IMR-90 (cell line): ENCODE results near the gene MBOAT2. TPM values are rescaled to one million over a fixed set of nuclear protein-coding genes. Genes with fewer than 3 reads are reported as not detected.

Source experiments
- ATAC-seq: fragments of 200-7000 bp; cut with Tn5 transposase; 2 replicates; pipeline ENCODE4 v1.9.1; 2020; ENCODE audit warnings: low read depth, mild to moderate bottlenecking, moderate library complexity
- BruUV-seq: library from RNA; stranded (reverse); fragments of 400-500 nt; replicated peaks from 2 replicates; lab custom pipeline; 2021; lab: Mats Ljungman, UMichigan
- CTCF ChIA-PET: fragments of 300-600 bp; formaldehyde crosslinking; extraction: SDS; loops from one replicate; lab custom pipeline; 2021; ENCODE audit warnings: antibody characterized with exemption; lab: Yijun Ruan, JAX
- POLR2A ChIA-PET: fragments of 300-600 bp; sonication (Branson Sonifier 250); formaldehyde crosslinking; loops from one replicate; lab custom pipeline; 2022; ENCODE audit warnings: antibody characterized with exemption; ENCODE audit not compliant: unreplicated experiment; lab: Charles Lee
- DNase-seq: peaks from one replicate; pipeline ENCODE4 v3.0.0; 2013
- H2AFZ ChIP-seq: replicated peaks from 2 replicates; pipeline ENCODE3; 2013; ENCODE audit warnings: low read length, mild to moderate bottlenecking; ENCODE audit not compliant: poor library complexity
- H2AK5ac ChIP-seq: 2 replicates; pipeline ENCODE4 v1.6.1; 2013; ENCODE audit warnings: low read depth, low read length, inconsistent platforms
- H2AK9ac ChIP-seq: replicated peaks from 2 replicates; pipeline ENCODE3; 2013; ENCODE audit warnings: mild to moderate bottlenecking, low read depth, low read length, moderate library complexity; ENCODE audit not compliant: poor library complexity
- H2BK120ac ChIP-seq: 2 replicates; pipeline ENCODE4 v1.6.1; 2013; ENCODE audit warnings: low read depth, low read length, inconsistent platforms
- H2BK15ac ChIP-seq: 3 replicates; pipeline ENCODE4 v1.6.1; 2013; ENCODE audit warnings: low read depth, low read length, inconsistent platforms
- H2BK20ac ChIP-seq: 2 replicates; pipeline ENCODE4 v1.6.1; 2013; ENCODE audit warnings: low read depth, mild to moderate bottlenecking, inconsistent platforms, low read length, moderate library complexity
- H2BK5ac ChIP-seq: 2 replicates; pipeline ENCODE4 v1.6.1; 2013; ENCODE audit warnings: mild to moderate bottlenecking, low read depth, low read length, inconsistent platforms; ENCODE audit not compliant: poor library complexity, severe bottlenecking
- H3K14ac ChIP-seq: replicated peaks from 2 replicates; pipeline ENCODE4 v1.6.1; 2013; ENCODE audit warnings: low read depth, low read length, inconsistent platforms
- H3K18ac ChIP-seq: 2 replicates; pipeline ENCODE4 v1.6.1; 2013; ENCODE audit warnings: low read depth, low read length, control low read depth
- H3K23ac ChIP-seq: 2 replicates; pipeline ENCODE4 v1.6.1; 2013; ENCODE audit warnings: low read depth, low read length, inconsistent platforms
- H3K27ac ChIP-seq: 2 replicates; pipeline ENCODE4 v1.5.1; 2013; ENCODE audit warnings: mild to moderate bottlenecking, control low read depth, low read length; ENCODE audit not compliant: insufficient read depth
- H3K27me3 ChIP-seq: 2 replicates; pipeline ENCODE4 v1.6.1; 2013; ENCODE audit warnings: low read length; ENCODE audit not compliant: control insufficient read depth, insufficient read depth
- H3K36me3 ChIP-seq: 2 replicates; pipeline ENCODE4 v1.6.1; 2013; ENCODE audit warnings: low read length, mixed read lengths; ENCODE audit not compliant: control insufficient read depth, insufficient read depth
- H3K4ac ChIP-seq: 2 replicates; pipeline ENCODE4 v1.6.1; 2013; ENCODE audit warnings: low read depth, low read length, inconsistent platforms
- H3K4me1 ChIP-seq: 2 replicates; pipeline ENCODE4 v1.6.1; 2013; ENCODE audit warnings: low read length, mixed read lengths; ENCODE audit not compliant: control insufficient read depth, insufficient read depth
- H3K4me2 ChIP-seq: 2 replicates; pipeline ENCODE4 v1.6.1; 2013; ENCODE audit warnings: low read depth, mild to moderate bottlenecking, control low read depth, low read length, moderate library complexity
- H3K4me3 ChIP-seq: 2 replicates; pipeline ENCODE4 v1.5.1; 2013; ENCODE audit warnings: low read depth, mild to moderate bottlenecking, control low read depth, low read length, moderate library complexity; ENCODE audit not compliant: insufficient read depth
- H3K56ac ChIP-seq: 2 replicates; pipeline ENCODE4 v1.6.1; 2013; ENCODE audit warnings: low read length, inconsistent platforms; ENCODE audit not compliant: insufficient read depth; ENCODE audit errors: extremely low read depth
- H3K79me1 ChIP-seq, 2 experiments: 2 replicates each; pipeline ENCODE4 v1.6.1; 2013; ENCODE audit warnings: low read length in 2 of 2, inconsistent platforms in 1 of 2, low read depth in 1 of 2
- H3K9ac ChIP-seq: 2 replicates; pipeline ENCODE4 v1.6.1; 2013; ENCODE audit warnings: low read depth, low read length, control low read depth
- H3K9me1 ChIP-seq: 2 replicates; pipeline ENCODE4 v1.6.1; 2013; ENCODE audit warnings: low read length, inconsistent platforms; ENCODE audit not compliant: insufficient read depth
- H3K9me3 ChIP-seq: 2 replicates; pipeline ENCODE4 v1.6.1; 2013; ENCODE audit warnings: low read length; ENCODE audit not compliant: control insufficient read depth, insufficient read depth
- H4K20me1 ChIP-seq: 2 replicates; pipeline ENCODE4 v1.6.1; 2013; ENCODE audit warnings: low read length, inconsistent platforms; ENCODE audit not compliant: insufficient read depth
- H4K5ac ChIP-seq: 2 replicates; pipeline ENCODE4 v1.6.1; 2013; ENCODE audit warnings: mild to moderate bottlenecking, low read depth, low read length, control low read depth
- H4K8ac ChIP-seq, 2 experiments: 2 replicates each; pipeline ENCODE4 v1.6.1; 2013; ENCODE audit warnings: low read depth in 2 of 2, low read length in 2 of 2, control low read depth in 1 of 2, inconsistent platforms in 1 of 2
- H4K91ac ChIP-seq: 2 replicates; pipeline ENCODE4 v1.6.1; 2013; ENCODE audit warnings: low read depth, low read length, inconsistent platforms; ENCODE audit not compliant: insufficient read depth
- CEBPB ChIP-seq: IDR thresholded peaks from 2 replicates; pipeline ENCODE4 v1.6.1; 2012; ENCODE audit warnings: low read depth, low read length, improper control_type of control experiment
- CHD1 ChIP-seq: IDR thresholded peaks from 2 replicates; pipeline ENCODE4 v1.6.1; 2012; ENCODE audit warnings: low read depth, low read length, improper control_type of control experiment
- CTCF ChIP-seq: conservative IDR thresholded peaks from 2 replicates; pipeline ENCODE4 v1.5.1; 2012; ENCODE audit warnings: mild to moderate bottlenecking, low read depth, low read length, improper control_type of control experiment
- FOS ChIP-seq: fragments of 150-350 bp; IDR thresholded peaks from 2 replicates; pipeline ENCODE4 v1.6.1; 2016; ENCODE audit warnings: low read depth, low read length
- MAZ ChIP-seq: IDR thresholded peaks from 2 replicates; pipeline ENCODE4 v1.6.1; 2012; ENCODE audit warnings: low read depth, mild to moderate bottlenecking, low read length, improper control_type of control experiment, moderate library complexity, borderline replicate concordance
- RAD21 ChIP-seq: IDR thresholded peaks from 2 replicates; pipeline ENCODE4 v1.6.1; 2012; ENCODE audit warnings: low read length, improper control_type of control experiment
- RCOR1 ChIP-seq: IDR thresholded peaks from 2 replicates; pipeline ENCODE4 v1.6.1; 2012; ENCODE audit warnings: mild to moderate bottlenecking, low read length, improper control_type of control experiment; ENCODE audit not compliant: insufficient replicate concordance
- RFX5 ChIP-seq: IDR thresholded peaks from 2 replicates; pipeline ENCODE4 v1.8.0; 2012; ENCODE audit warnings: low read depth, mild to moderate bottlenecking, low read length, moderate library complexity
- WGBS, 2 experiments: methylation state at CpG; one replicate each; pipeline versions ENCODE4 v1.1.5 to v1.1.7; 2013; ENCODE audit warnings: missing lambda C conversion rate in 2 of 2; ENCODE audit not compliant: insufficient read length in 1 of 2; ENCODE audit errors: extremely low coverage in 2 of 2; 5-methylcytosine and 5-hydroxymethylcytosine counted together
- dilution Hi-C: fragments of 300-500 bp; cut with HindIII; formaldehyde crosslinking; loops from one replicate; pipeline ENCODE4 v1.14.3; 2018; ENCODE audit warnings: low sequenced_read_pairs; ENCODE audit not compliant: unreplicated experiment
- in situ Hi-C: fragments of 300-500 bp; cut with MboI; formaldehyde crosslinking; loops from 3 replicates; pipeline ENCODE4 v1.14.3; 2019; ENCODE audit warnings: low sequenced_read_pairs, inconsistent platforms, mixed read lengths
- intact Hi-C: fragments of 100-400 bp; cut with micrococcal nuclease; formaldehyde crosslinking; loops from 2 replicates; pipeline ENCODE4 v1.10.0; 2022
- polyA plus RNA-seq, 3 experiments: library from polyadenylated mRNA; depleted of rRNA; stranded (reverse); fragments of >200 nt; gene quantifications; 2 replicates each; pipeline ENCODE4 v1.2.3, GENCODE V29; 2012; ENCODE audit warnings: low replicate concordance in 1 of 3
- total RNA-seq: library from RNA; depleted of rRNA; stranded (reverse); fragments of >200 nt; gene quantifications from 2 replicates; pipeline ENCODE4 v1.2.3, GENCODE V29; 2012
- TF ChIP-seq, protein P1 (sequence below): fragments of 150-350 bp; IDR thresholded peaks from 2 replicates; pipeline ENCODE4 v1.6.1; 2017; ENCODE audit warnings: mild to moderate bottlenecking, antibody characterized with exemption, low read length, low read depth

Gene MBOAT2
- total and polyA plus RNA-seq, 2 of the 4 experiments (the other 2 are of a cell fraction) = 33.9 to 102 TPM

DNA sequence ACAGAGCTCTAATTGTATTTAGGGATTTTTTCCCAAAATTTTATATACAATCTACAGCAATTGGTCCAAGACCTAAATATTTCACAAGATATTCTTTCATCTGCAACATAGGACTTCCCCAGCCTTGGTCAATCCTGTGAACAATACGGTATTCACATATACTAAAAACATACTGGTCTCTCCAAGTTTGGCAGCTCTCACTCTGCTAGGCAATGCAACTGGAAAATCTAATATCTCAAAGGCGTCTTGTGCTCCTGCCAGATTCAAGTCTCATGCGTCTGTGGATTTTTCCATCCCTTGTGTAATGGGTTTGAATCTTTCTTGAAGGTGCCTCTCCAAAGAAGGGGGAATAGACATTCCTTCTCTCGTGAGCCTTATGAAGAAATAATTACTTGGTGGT, 27.4 kb upstream of the MBOAT2 start:
- no TSS peak for BruUV-seq
- Histone ChIP-seq H3K18ac (peak overlapping the region; percentile 63; the same call in 1 of the 2 replicates), H3K79me1 (no peaks in the 10 kb centered on the region), H3K9ac (no peak overlapping the region), H3K14ac (no peak overlapping the region), H3K9me1 (no peaks in the 10 kb centered on the region; the same call in 1 of the 2 replicates), H3K4ac (no peak overlapping the region), H4K20me1 (no peaks in the 10 kb centered on the region), H4K8ac (no peak overlapping the region), H3K23ac (no peak overlapping the region), H2BK20ac (peak overlapping the region; percentile 39; the same call in 1 of the 2 replicates), H3K4me2 (peak overlapping the region; percentile 86), H4K91ac (peak overlapping the region; percentile 38; the same call in 1 of the 2 replicates), H2AK5ac (no peak overlapping the region), H3K27me3 (no peaks in the 10 kb centered on the region), H3K27ac (no peak overlapping the region), H2AFZ (no peak overlapping the region), H3K4me1 (peaks cover 10% of the 10 kb centered on the region), H4K5ac (peak overlapping the region; percentile 29; the same call in 1 of the 2 replicates), H3K9me3 (no peaks in the 10 kb centered on the region), H2BK120ac (peak overlapping the region; percentile 56), H3K56ac (no peak overlapping the region), H3K36me3 (no peaks in the 10 kb centered on the region), H2BK15ac (no peak overlapping the region), H2AK9ac (no peak overlapping the region), H2BK5ac (peak overlapping the region; percentile 84), H3K4me3 (no peak overlapping the region)
- ATAC-seq = peak; percentile 60
- CTCF ChIA-PET = no interaction called here
- no peak for TF ChIP-seq RCOR1
- TF ChIP-seq, protein P1, sequence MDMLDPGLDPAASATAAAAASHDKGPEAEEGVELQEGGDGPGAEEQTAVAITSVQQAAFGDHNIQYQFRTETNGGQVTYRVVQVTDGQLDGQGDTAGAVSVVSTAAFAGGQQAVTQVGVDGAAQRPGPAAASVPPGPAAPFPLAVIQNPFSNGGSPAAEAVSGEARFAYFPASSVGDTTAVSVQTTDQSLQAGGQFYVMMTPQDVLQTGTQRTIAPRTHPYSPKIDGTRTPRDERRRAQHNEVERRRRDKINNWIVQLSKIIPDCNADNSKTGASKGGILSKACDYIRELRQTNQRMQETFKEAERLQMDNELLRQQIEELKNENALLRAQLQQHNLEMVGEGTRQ = no peak
- no peak for TF ChIP-seq FOS
- TF ChIP-seq CEBPB = no peak
- no peak for TF ChIP-seq RFX5
- TF ChIP-seq CTCF = no peak
- TF ChIP-seq MAZ = no peak
- no peak for TF ChIP-seq RAD21
- TF ChIP-seq CHD1 = no peak
- in situ Hi-C loops (no loop called here), intact Hi-C loops (no loop called here), dilution Hi-C loops (no loop called here)
- POLR2A ChIA-PET = interaction anchor here (0.6 kb wide), 1 partner anchor 83 kb away, joined by 6 read pairs; no protein-coding TSS in a partner anchor
- WGBS, 2 experiments = no CpG with 5 or more reads among the region's 4 CpGs
- DNase-seq = peak; percentile 52
